HG03439 (cell line): ENCODE results near the gene AHDC1.

ENCODE experiments used
- ATAC-seq: cut with Tn5 transposase; IDR thresholded peaks from one replicate; pipeline ENCODE4 v1.9.1; 2021; ENCODE audit warnings: mild to moderate bottlenecking, moderate library complexity; ENCODE audit not compliant: unreplicated experiment

AHDC1 gene

GRCh38 chr1:27491748-27492700 is 111.9 kb downstream of the AHDC1 start:
- ATAC-seq = no peak

DNA sequence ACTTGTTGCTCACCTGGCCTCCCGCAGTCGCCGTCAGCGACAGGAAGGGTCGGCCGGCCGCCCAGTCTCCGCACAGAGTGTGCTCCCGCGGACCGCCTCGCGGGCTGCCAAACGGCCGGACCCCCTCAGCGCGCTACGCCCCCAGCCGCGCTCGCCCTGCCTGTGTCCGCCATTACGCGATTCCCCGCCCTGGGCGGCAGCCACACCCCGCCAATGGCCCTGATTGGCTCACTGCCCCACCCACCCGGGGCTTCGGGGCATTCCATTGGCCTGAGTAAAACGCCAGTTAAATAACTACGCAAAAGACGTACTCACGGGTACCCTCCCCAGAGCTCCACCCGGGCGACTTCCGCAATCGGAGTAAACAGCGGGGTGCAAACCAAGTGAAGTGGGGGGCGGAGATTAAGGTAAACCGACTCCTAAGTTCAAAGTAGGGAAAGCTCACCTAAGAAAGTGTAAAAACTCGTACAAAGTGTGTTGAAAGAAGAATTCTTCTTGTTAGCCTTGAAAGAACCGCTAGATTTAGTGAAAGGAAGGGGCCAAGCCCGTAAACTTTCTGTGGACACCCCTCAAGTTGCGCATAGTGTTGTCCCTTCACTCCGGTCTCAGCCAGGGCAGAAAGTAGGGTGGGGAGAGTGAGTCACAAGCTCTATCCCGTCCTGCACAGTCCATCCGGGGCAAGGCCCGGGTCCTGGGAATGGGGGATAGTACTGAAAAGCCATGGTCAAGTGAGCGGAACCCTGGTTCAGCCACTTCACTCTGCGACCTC is 113.8 kb downstream of the AHDC1 start, which contains the start of gene WASF2:
TSS of gene WASF2 (minus strand) at position 195 of the 769 bp plus-strand sequence. CDS start 61,277 bp downstream, outside the sequence.
- peak; percentile 93 for ATAC-seq

GRCh38 chr1:27489501-27489972 is 114.4 kb downstream of the AHDC1 start:
- ATAC-seq = peak; percentile 25

DNA sequence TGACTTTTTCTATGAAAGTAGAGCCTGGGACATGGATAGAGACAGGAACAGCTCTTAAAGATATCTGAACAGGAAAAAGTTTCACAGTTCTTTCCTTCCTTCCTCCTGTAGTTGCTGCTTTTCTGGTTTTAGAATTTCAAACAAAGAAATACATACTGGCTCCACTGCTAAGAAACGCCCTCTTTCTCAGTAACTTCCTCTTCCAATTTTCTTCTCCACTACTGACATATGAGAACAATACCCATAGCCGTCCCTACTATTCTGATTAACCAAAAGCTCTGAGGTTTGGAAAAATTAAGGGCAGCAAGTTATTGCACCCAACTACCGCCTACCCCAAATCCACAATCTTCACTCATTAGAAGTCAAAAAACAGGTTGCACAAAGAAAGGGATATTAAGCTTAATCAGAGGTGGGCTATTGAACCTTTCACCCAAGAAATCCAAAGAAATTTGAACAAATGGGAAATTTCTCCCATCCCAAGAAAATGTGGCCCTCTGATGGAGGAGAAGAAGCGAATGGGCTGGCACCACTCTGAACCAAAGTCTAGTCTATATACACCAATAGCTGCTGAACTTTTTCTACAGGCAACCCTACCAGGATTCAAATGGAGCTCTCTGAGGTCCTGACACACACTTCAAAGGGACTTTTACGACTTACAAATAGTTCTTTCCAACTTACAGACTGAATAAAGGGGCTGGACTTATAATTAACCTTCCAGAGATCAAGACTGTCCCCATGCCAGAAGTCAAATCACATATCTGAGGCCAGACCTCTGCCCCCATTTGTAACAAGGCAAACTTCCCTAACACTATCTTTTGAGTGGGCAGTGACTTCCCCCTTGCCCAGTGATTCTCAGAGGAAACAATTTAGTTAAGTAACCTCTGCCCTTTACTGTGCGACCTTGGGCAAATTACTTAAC is 115.7 kb downstream of the AHDC1 start:
- no peak for ATAC-seq

DNA sequence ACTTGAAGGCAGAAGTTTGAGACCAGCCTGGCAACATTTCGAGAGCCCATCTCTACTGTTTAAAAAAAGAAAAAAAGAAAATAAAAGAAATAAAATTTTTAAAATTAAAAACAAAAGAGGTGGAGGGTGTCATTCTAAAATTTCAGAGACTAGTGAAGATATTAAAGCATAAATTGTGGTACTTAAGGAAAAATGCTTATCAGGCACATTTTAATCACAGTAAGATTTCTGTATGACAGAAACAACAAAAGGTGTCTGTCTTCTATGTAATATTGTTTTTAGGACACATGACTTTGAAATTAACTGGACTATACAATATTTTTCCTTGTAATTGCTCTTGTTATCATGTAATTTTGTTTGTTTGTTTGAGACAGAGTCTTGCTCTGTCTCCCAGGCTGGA is 118.6 kb downstream of the AHDC1 start:
- ATAC-seq = no peak
